ENCODE data around the gene RBP2.

Gene RBP2

DNA sequence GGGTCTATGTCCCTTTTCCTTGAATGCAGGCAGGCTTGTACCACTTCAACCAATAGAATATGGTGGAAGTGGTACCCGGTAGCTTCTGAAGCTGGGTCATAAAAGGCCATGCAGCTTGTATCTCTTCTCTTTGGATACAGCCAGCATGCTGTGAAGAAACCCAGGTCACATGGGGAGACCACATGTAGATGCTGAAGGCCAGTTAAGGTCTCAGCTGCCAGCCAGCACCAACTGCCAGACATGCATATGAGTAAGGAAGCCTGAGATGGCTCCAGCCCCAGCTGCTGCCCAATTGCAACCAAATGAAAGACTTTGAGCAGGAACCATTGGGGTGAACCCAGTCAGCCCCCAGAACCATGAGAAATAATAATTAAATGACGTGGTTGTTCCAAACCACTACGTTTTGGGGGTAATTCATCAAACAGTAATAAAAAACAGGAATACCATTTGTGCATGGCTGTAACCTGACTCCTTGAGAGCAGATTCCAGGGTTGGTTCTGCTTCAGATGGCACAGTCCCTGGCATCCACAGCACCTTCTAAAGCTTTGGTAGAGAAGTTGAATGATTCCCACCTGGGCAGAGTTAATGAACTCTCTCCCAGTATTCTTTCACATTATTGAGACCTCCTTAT, 3.8 kb downstream of the RBP2 start:
- H3K9me3 ChIP-seq (ENCODE audit: insufficient read depth, low read length) = no peaks in the 10 kb centered on the region
- no peaks in the 10 kb centered on the region for H3K79me2 ChIP-seq (ENCODE audit: low read length)
- no peak overlapping the region for H3K9ac ChIP-seq (ENCODE audit: low read length)
- TF ChIP-seq, protein P1, sequence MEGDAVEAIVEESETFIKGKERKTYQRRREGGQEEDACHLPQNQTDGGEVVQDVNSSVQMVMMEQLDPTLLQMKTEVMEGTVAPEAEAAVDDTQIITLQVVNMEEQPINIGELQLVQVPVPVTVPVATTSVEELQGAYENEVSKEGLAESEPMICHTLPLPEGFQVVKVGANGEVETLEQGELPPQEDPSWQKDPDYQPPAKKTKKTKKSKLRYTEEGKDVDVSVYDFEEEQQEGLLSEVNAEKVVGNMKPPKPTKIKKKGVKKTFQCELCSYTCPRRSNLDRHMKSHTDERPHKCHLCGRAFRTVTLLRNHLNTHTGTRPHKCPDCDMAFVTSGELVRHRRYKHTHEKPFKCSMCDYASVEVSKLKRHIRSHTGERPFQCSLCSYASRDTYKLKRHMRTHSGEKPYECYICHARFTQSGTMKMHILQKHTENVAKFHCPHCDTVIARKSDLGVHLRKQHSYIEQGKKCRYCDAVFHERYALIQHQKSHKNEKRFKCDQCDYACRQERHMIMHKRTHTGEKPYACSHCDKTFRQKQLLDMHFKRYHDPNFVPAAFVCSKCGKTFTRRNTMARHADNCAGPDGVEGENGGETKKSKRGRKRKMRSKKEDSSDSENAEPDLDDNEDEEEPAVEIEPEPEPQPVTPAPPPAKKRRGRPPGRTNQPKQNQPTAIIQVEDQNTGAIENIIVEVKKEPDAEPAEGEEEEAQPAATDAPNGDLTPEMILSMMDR (IDR thresholded peaks at IDR 0.05; ENCODE audit: low read depth, low read length) = no peak
- TF ChIP-seq EZH2phosphoT487 (IDR thresholded peaks at IDR 0.05; ENCODE audit: low read depth) = no peak
- no peaks in the 10 kb centered on the region for H3K27me3 ChIP-seq (ENCODE audit: low read depth, low read length)
- H3K27ac ChIP-seq (ENCODE audit: low read length) = no peak overlapping the region
- H3K36me3 ChIP-seq (replicated peaks; ENCODE audit: low read depth, low read length) = no peaks in the 10 kb centered on the region
- no peak overlapping the region for H3K4me3 ChIP-seq (ENCODE audit: low read length)
- no peaks in the 10 kb centered on the region for H3K4me1 ChIP-seq (ENCODE audit: low read length)
- H3K4me2 ChIP-seq (ENCODE audit: low read length) = no peak overlapping the region
- H4K20me1 ChIP-seq (ENCODE audit: insufficient read depth, low read length) = no peaks in the 10 kb centered on the region
- H2AFZ ChIP-seq (ENCODE audit: low read depth, low read length) = no peak overlapping the region

DNA sequence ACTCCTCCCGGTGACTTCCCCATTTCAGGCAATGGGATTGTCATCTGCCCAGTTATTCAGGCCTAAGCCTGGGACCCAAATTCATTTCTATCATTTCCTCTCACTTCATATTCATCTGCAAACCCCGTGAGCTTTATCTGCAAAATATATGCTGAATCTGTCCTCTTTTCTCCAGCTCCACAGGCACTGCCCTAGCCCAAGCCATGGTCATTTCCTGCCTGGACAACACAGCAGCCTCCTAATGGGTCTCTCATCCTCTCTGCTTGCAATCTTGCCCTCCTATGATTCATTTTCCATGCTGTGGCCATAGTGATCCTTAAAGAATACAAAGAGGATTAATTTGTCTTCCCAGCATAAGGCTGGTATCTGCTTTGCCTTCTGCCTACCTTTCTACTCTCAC, 6.1 kb downstream of the RBP2 start:
- Histone ChIP-seq H3K79me2 (ENCODE audit: low read length) (no peaks in the 10 kb centered on the region), H3K4me3 (ENCODE audit: low read length) (no peak overlapping the region), H3K9me3 (ENCODE audit: insufficient read depth, low read length) (no peaks in the 10 kb centered on the region), H3K4me2 (ENCODE audit: low read length) (no peak overlapping the region), H3K27me3 (ENCODE audit: low read depth, low read length) (no peaks in the 10 kb centered on the region), H3K36me3 (replicated peaks; ENCODE audit: low read depth, low read length) (no peaks in the 10 kb centered on the region), H4K20me1 (ENCODE audit: insufficient read depth, low read length) (no peaks in the 10 kb centered on the region), H3K9ac (ENCODE audit: low read length) (no peak overlapping the region), H3K4me1 (ENCODE audit: low read length) (no peaks in the 10 kb centered on the region), H2AFZ (ENCODE audit: low read depth, low read length) (no peak overlapping the region), H3K27ac (ENCODE audit: low read length) (no peak overlapping the region)
- no peak for TF ChIP-seq EZH2phosphoT487 (IDR thresholded peaks at IDR 0.05; ENCODE audit: low read depth)
- TF ChIP-seq, protein P1 (IDR thresholded peaks at IDR 0.05; ENCODE audit: low read depth, low read length) = no peak

DNA sequence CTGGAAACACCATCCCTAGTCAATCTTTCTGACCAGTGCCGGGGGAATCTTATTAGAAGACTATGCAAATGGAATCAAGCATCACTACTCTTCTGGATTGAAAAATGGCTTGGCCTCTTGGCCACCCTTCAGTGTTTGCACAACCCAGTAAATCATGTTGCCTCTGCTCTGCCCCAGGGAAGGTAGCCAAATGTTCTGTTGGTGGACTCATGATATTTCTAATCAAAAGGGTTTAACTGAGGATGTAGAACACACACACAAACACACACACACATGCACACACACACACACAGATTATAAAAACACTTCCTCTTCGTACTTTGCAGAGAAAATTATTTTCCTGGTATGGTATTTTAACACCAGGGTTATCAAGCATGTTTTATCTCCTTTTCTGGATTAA, 7.9 kb downstream of the RBP2 start:
- Histone ChIP-seq H2AFZ (ENCODE audit: low read depth, low read length) (no peak overlapping the region), H3K27me3 (ENCODE audit: low read depth, low read length) (no peaks in the 10 kb centered on the region), H3K79me2 (ENCODE audit: low read length) (no peaks in the 10 kb centered on the region), H3K27ac (ENCODE audit: low read length) (no peak overlapping the region), H4K20me1 (ENCODE audit: insufficient read depth, low read length) (no peaks in the 10 kb centered on the region), H3K4me3 (ENCODE audit: low read length) (no peak overlapping the region), H3K9me3 (ENCODE audit: insufficient read depth, low read length) (no peaks in the 10 kb centered on the region), H3K9ac (ENCODE audit: low read length) (no peak overlapping the region), H3K4me1 (ENCODE audit: low read length) (no peaks in the 10 kb centered on the region), H3K36me3 (replicated peaks; ENCODE audit: low read depth, low read length) (no peaks in the 10 kb centered on the region), H3K4me2 (ENCODE audit: low read length) (no peak overlapping the region)
- TF ChIP-seq, protein P1 (IDR thresholded peaks at IDR 0.05; ENCODE audit: low read depth, low read length) = no peak
- TF ChIP-seq EZH2phosphoT487 (IDR thresholded peaks at IDR 0.05; ENCODE audit: low read depth) = no peak

DNA sequence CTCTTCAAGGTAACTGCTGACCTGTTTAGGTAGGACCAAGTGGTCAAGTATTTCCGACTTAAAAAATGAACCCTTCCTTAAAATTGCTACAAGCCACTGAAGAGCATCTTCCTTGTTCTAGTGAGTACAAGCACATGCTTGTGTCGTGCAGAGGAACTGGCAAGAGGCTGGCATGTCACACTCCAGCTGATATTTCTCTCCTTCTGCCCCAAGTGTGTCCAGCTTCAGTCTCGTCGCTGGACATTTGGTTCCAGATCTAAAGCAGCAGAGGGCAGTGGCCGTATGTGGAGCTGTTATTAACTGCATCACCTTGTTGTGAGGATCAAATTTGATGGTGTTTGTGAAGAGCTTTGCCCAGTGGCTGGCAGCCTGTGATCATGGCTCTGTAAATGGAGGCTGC, 10.0 kb downstream of the RBP2 start:
- Histone ChIP-seq H3K9ac (ENCODE audit: low read length) (no peak overlapping the region), H3K4me1 (ENCODE audit: low read length) (no peaks in the 10 kb centered on the region), H2AFZ (ENCODE audit: low read depth, low read length) (no peak overlapping the region), H3K27me3 (ENCODE audit: low read depth, low read length) (no peaks in the 10 kb centered on the region), H3K27ac (ENCODE audit: low read length) (no peak overlapping the region), H3K4me3 (ENCODE audit: low read length) (no peak overlapping the region), H3K4me2 (ENCODE audit: low read length) (no peak overlapping the region), H4K20me1 (ENCODE audit: insufficient read depth, low read length) (no peaks in the 10 kb centered on the region), H3K9me3 (ENCODE audit: insufficient read depth, low read length) (no peaks in the 10 kb centered on the region), H3K36me3 (replicated peaks; ENCODE audit: low read depth, low read length) (no peaks in the 10 kb centered on the region), H3K79me2 (ENCODE audit: low read length) (no peaks in the 10 kb centered on the region)
- TF ChIP-seq, protein P1 (IDR thresholded peaks at IDR 0.05; ENCODE audit: low read depth, low read length) = no peak
- no peak for TF ChIP-seq EZH2phosphoT487 (IDR thresholded peaks at IDR 0.05; ENCODE audit: low read depth)

All from OCI-LY3 (cell line).